HG02763 (cell line): ENCODE data around the gene NR2C2AP.

Source experiments
- ATAC-seq: cut with Tn5 transposase; IDR thresholded peaks from one replicate; pipeline ENCODE4 v1.9.1; 2021; ENCODE audit warnings: mild to moderate bottlenecking, moderate library complexity; ENCODE audit not compliant: unreplicated experiment

The NR2C2AP gene

GRCh38 chr19:19152668-19153384 is 50.4 kb downstream of the NR2C2AP start:
- ATAC-seq: no peak

DNA sequence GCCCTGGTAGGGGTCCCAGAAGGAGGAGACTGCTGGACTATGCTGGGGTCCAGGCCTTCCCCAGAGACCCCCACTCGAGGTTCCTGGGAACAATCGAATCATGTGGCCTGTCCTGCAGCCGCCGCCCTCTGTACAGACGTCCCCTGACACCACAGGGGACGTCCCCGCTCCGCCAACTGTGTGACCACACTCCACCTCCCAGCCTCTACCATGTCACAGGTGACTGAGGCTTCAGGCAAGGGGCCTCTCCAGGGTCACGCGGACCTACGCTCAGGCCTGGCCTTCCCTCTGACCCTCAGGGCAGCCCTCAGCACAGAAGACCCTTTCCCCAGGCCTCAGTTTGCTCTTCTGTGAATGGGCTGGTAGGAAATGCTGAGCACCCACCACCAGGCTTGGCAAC is 51.8 kb downstream of the NR2C2AP start:
- ATAC-seq: peak; percentile 39
